H4 (cell line): Measurements from ENCODE around the gene SNX5. TPM values are rescaled to one million over a fixed set of nuclear protein-coding genes. Genes with fewer than 3 reads are reported as not detected.
"Not testable (repeated sequence)": the region's sequence is repeated elsewhere in the genome, so short reads cannot be mapped to it uniquely, and the experiment has no call there.

Experiments
- DNase-seq: peaks from one replicate; pipeline ENCODE4 v3.0.0-alpha.2; 2015; ENCODE audit warnings: low spot score
- total RNA-seq: library from RNA; depleted of rRNA; stranded (reverse); fragments of >200 nt; shearing (Covaris generic); gene quantifications from 2 replicates; pipeline ENCODE4 v1.2.3, GENCODE V29; 2014

Gene SNX5
- total RNA-seq, 1 experiment from 2014 or later: 114 TPM

- not testable (repeated sequence) for DNase-seq
Measured at GRCh38 chr20:17960400-17960885, 8.2 kb downstream of the SNX5 start.

GRCh38 chr20:17959257-17959627, 9.4 kb downstream of the SNX5 start:
- DNase-seq: no peak

- DNase-seq: no peak
Measured at GRCh38 chr20:17958373-17959256, 10.0 kb downstream of the SNX5 start.

- DNase-seq: no peak
Measured at GRCh38 chr20:17957505-17958363, 10.9 kb downstream of the SNX5 start.

GRCh38 chr20:17956099-17956685, 12.4 kb downstream of the SNX5 start:
- no peak for DNase-seq

- DNase-seq: no peak
Measured at GRCh38 chr20:17955302-17955701, 13.3 kb downstream of the SNX5 start.

- no peak for DNase-seq
Measured at GRCh38 chr20:17953935-17954334, 14.7 kb downstream of the SNX5 start.

- no peak for DNase-seq
Measured at GRCh38 chr20:17952692-17953684, 15.6 kb downstream of the SNX5 start.

GRCh38 chr20:17951323-17951722, 17.3 kb downstream of the SNX5 start:
- DNase-seq: no peak

GRCh38 chr20:17950670-17951069, 17.9 kb downstream of the SNX5 start:
- DNase-seq: no peak

GRCh38 chr20:17949899-17950298, 18.7 kb downstream of the SNX5 start:
- no peak for DNase-seq

- no peak for DNase-seq
Measured at GRCh38 chr20:17948442-17948841, 20.2 kb downstream of the SNX5 start.

- no peak for DNase-seq
Measured at GRCh38 chr20:17947474-17947815, 21.1 kb downstream of the SNX5 start.

GRCh38 chr20:17946572-17947473, 21.8 kb downstream of the SNX5 start:
- no peak for DNase-seq

GRCh38 chr20:17946040-17946439, 22.6 kb downstream of the SNX5 start:
- DNase-seq: no peak

GRCh38 chr20:17944854-17945474, 23.6 kb downstream of the SNX5 start:
- DNase-seq: no peak

GRCh38 chr20:17943343-17943742, 25.3 kb downstream of the SNX5 start:
- DNase-seq: no peak

- no peak for DNase-seq
Measured at GRCh38 chr20:17941826-17942196, 26.8 kb downstream of the SNX5 start.

GRCh38 chr20:17941087-17941825, 27.3 kb downstream of the SNX5 start:
- DNase-seq: no peak
